ENCODE results near the gene SLC13A3. TPM values are rescaled to one million over a fixed set of nuclear protein-coding genes. Genes with fewer than 3 reads are reported as not detected.

SLC13A3 gene
- polyA plus RNA-seq, 2 of the 4 experiments (the other 2 are of a cell fraction) = 0.19 TPM; not detected in 1

GRCh38 chr20:46696791-46697279, 45.6 kb upstream of the SLC13A3 start:
- H3K4me1 ChIP-seq = no peaks in the 10 kb centered on the region
- H3K27ac ChIP-seq = no peak overlapping the region
- 55% methylated on average over 3 of the region's 3 CpGs for WGBS (ENCODE audit: missing lambda C conversion rate)
- no peak overlapping the region for H3K4me2 ChIP-seq
- no peak for ATAC-seq
- no peak overlapping the region for H3K4me3 ChIP-seq
- no peak for FAIRE-seq
- peaks cover 4% of the 10 kb centered on the region; the same call in 1 of the 3 replicates for H3K9me3 ChIP-seq
- POLR2A ChIA-PET = no interaction called here
- CTCF ChIA-PET = interaction anchor here (1.1 to 1.3 kb wide), 2 partner anchors 10 to 135 kb away, joined by 4 to 5 read pairs; no protein-coding TSS in a partner anchor
- TF ChIP-seq KDM1A (IDR thresholded peaks at IDR 0.05; ENCODE audit: low read depth) (no peak), POLR2A (IDR thresholded peaks at IDR 0.05; ENCODE audit: low read length) (no peak), PHF8 (IDR thresholded peaks at IDR 0.05; ENCODE audit: borderline replicate concordance, low read depth) (no peak), ZFP36 (IDR thresholded peaks at IDR 0.05; ENCODE audit: borderline replicate concordance, partially characterized antibody) (no peak), CEBPB (IDR thresholded peaks at IDR 0.05) (no peak), TP53 (CRISPR knock-in tag; IDR thresholded peaks at IDR 0.05) (no peak), RCOR1 (IDR thresholded peaks at IDR 0.05; ENCODE audit: low read depth, low read length) (no peak), GATA3 (IDR thresholded peaks at IDR 0.05; ENCODE audit: borderline replicate concordance) (no peak), HMGXB4 (CRISPR knock-in tag; IDR thresholded peaks at IDR 0.05; ENCODE audit: borderline replicate concordance) (no peak), PBX3 (IDR thresholded peaks at IDR 0.05) (no peak), CHD4 (IDR thresholded peaks at IDR 0.05; ENCODE audit: borderline replicate concordance) (no peak), HEYL (CRISPR knock-in tag; IDR thresholded peaks at IDR 0.05) (no peak), RNF2 (IDR thresholded peaks at IDR 0.05; ENCODE audit: borderline replicate concordance, low read depth) (no peak), HDAC2 (IDR thresholded peaks at IDR 0.05) (no peak)
- no peak for DNase-seq (ENCODE audit: low read depth in 1 of 2, low spot score in 1 of 2)

- ATAC-seq = peak in 1 of 2 experiments; percentile 49; a peak in 1 of 6 replicates
These were observed 44.6 kb upstream of the SLC13A3 start for GRCh38 chr20:46695892-46696291.

More at GRCh38 chr20:46695892-46696291, 44.6 kb upstream of the SLC13A3 start:
- FAIRE-seq (no peak), DNase-seq (ENCODE audit: low read depth in 1 of 2, low spot score in 1 of 2) (no peak)
- peaks cover 8% of the 10 kb centered on the region; the same call in 1 of the 3 replicates for H3K9me3 ChIP-seq
- POLR2A ChIA-PET = no interaction called here
- no peaks in the 10 kb centered on the region for H3K4me1 ChIP-seq
- CTCF ChIA-PET = no interaction called here
- TF ChIP-seq RARB (CRISPR knock-in tag; IDR thresholded peaks at IDR 0.05) (no peak), CBX2 (IDR thresholded peaks at IDR 0.05; ENCODE audit: borderline replicate concordance, low read depth) (no peak), ATOH8 (CRISPR knock-in tag; IDR thresholded peaks at IDR 0.05; ENCODE audit: low read depth) (no peak), SREBF2 (IDR thresholded peaks at IDR 0.05) (no peak), HOXB5 (CRISPR knock-in tag; IDR thresholded peaks at IDR 0.05) (no peak), CEBPB (IDR thresholded peaks at IDR 0.05) (no peak), CHD2 (IDR thresholded peaks at IDR 0.05; ENCODE audit: low read length, partially characterized antibody) (no peak), POLR2AphosphoS2 (conservative IDR thresholded peaks at IDR 0.05; ENCODE audit: low read length) (no peak), FOSL2 (IDR thresholded peaks at IDR 0.05) (no peak), FOSL2 (CRISPR knock-in tag; IDR thresholded peaks at IDR 0.05) (no peak), USF2 (IDR thresholded peaks at IDR 0.05) (no peak), MAZ (IDR thresholded peaks at IDR 0.05; ENCODE audit: borderline replicate concordance, low read depth, low read length) (no peak), CTCF (IDR thresholded peaks at IDR 0.05) (no peak), NR3C1 (IDR thresholded peaks at IDR 0.05) (no peak), HOXB13 (CRISPR knock-in tag; IDR thresholded peaks at IDR 0.05; ENCODE audit: low read depth) (no peak), POLR2A (IDR thresholded peaks at IDR 0.05; ENCODE audit: low read length) (no peak)
- no peak overlapping the region for H3K4me2 ChIP-seq
- no peak overlapping the region for H3K4me3 ChIP-seq
- no peak overlapping the region for H3K27ac ChIP-seq
- 17% methylated on average over 3 of the region's 3 CpGs for WGBS (ENCODE audit: missing lambda C conversion rate)
